Panc1 (cell line): ENCODE measurements around the gene CDC16. TPM values are rescaled to one million over a fixed set of nuclear protein-coding genes. Genes with fewer than 3 reads are reported as not detected.

Source experiments
- ATAC-seq: fragments of 200-7000 bp; cut with Tn5 transposase; 2 replicates; pipeline ENCODE4 v1.9.1; 2020; ENCODE audit warnings: mild to moderate bottlenecking, moderate library complexity
- BruUV-seq: library from RNA; stranded (reverse); fragments of 400-500 nt; replicated peaks from 2 replicates; lab custom pipeline; 2021; lab: Mats Ljungman, UMichigan
- CTCF ChIA-PET: fragments of 300-600 bp; sonication (Branson Sonifier 250); formaldehyde crosslinking; loops from one replicate; lab custom pipeline; 2022; ENCODE audit warnings: antibody characterized with exemption; lab: Charles Lee
- POLR2A ChIA-PET: fragments of 300-600 bp; sonication (Branson Sonifier 250); formaldehyde crosslinking; loops from one replicate; lab custom pipeline; 2022; ENCODE audit warnings: antibody characterized with exemption; lab: Charles Lee
- DNase-seq: peaks from one replicate; pipeline ENCODE4 v3.0.0-alpha.2; 2010; ENCODE audit warnings: low read depth, low spot score
- H3K27ac ChIP-seq: 2 replicates; pipeline ENCODE4 v1.5.1; 2011; ENCODE audit warnings: mild to moderate bottlenecking, low read length, inconsistent platforms
- H3K27me3 ChIP-seq: fragments of 200-500 bp; sonication (Bioruptor generic); 2 replicates; pipeline ENCODE4 v1.6.0; 2014; ENCODE audit warnings: low read length, inconsistent platforms; ENCODE audit not compliant: control insufficient read depth, insufficient read depth
- H3K36me3 ChIP-seq: fragments of 200-500 bp; sonication (Bioruptor generic); 2 replicates; pipeline ENCODE4 v1.5.1; 2014; ENCODE audit warnings: inconsistent platforms, mild to moderate bottlenecking, low read length, moderate library complexity; ENCODE audit not compliant: control insufficient read depth, insufficient read depth
- H3K4me1 ChIP-seq: 2 replicates; pipeline ENCODE4 v1.5.1; 2011; ENCODE audit warnings: inconsistent platforms, mild to moderate bottlenecking, low read length, moderate library complexity; ENCODE audit not compliant: control insufficient read depth, insufficient read depth
- H3K4me3 ChIP-seq, 2 experiments: 2 replicates each; pipeline ENCODE4 v1.5.1; 2011 to 2012; ENCODE audit warnings: low read depth in 2 of 2, low read length in 2 of 2, mild to moderate bottlenecking in 2 of 2, inconsistent platforms in 1 of 2, moderate library complexity in 1 of 2
- H3K9me3 ChIP-seq: fragments of 200-500 bp; sonication (Bioruptor generic); 2 replicates; pipeline ENCODE4 v1.5.1; 2014; ENCODE audit warnings: low read depth, mild to moderate bottlenecking, inconsistent platforms, low read length, moderate library complexity; ENCODE audit not compliant: control insufficient read depth, insufficient read depth
- CTCF ChIP-seq: fragments of 450-650 bp; IDR thresholded peaks from 2 replicates; pipeline ENCODE4 v1.5.1; 2017; ENCODE audit warnings: mild to moderate bottlenecking
- POLR2AphosphoS5 ChIP-seq: IDR thresholded peaks from 2 replicates; pipeline ENCODE4 v1.6.1; 2012; ENCODE audit warnings: mild to moderate bottlenecking, low read depth, low read length, moderate library complexity
- REST ChIP-seq, 2 experiments: IDR thresholded peaks; 2 replicates each; pipeline ENCODE4 v1.6.1; 2011 to 2012; ENCODE audit warnings: low read depth in 2 of 2, control low read depth in 1 of 2, low read length in 1 of 2, mild to moderate bottlenecking in 1 of 2, moderate library complexity in 1 of 2; ENCODE audit not compliant: insufficient read depth in 1 of 2
- SIN3A ChIP-seq: IDR thresholded peaks from 2 replicates; pipeline ENCODE4 v1.6.1; 2012; ENCODE audit warnings: low read depth, mild to moderate bottlenecking, low read length, moderate library complexity, borderline replicate concordance; ENCODE audit not compliant: insufficient read depth
- TCF7L2 ChIP-seq: IDR thresholded peaks from 2 replicates; pipeline ENCODE4 v1.6.1; 2011; ENCODE audit warnings: mild to moderate bottlenecking, low read depth, low read length, inconsistent platforms
- in situ Hi-C: cut with HindIII; loops from 2 replicates; pipeline ENCODE4 v1.10.0; 2016; ENCODE audit warnings: low sequenced_read_pairs, low pct_unique_long_range_greater_than_20kb
- intact Hi-C: fragments of 100-400 bp; cut with micrococcal nuclease; formaldehyde crosslinking; loops from one replicate; pipeline ENCODE4 v1.10.0; 2022; ENCODE audit not compliant: unreplicated experiment
- total RNA-seq: library from RNA; stranded (reverse); gene quantifications from one replicate; pipeline ENCODE4 v1.2.1, GENCODE V29; 2021; ENCODE audit not compliant: unreplicated experiment

CDC16 gene
- total RNA-seq, 1 experiment from 2014 or later = 51.8 TPM

- in situ Hi-C loops (no loop called here), intact Hi-C loops (no loop called here)
- ATAC-seq (no peak), DNase-seq (no peak)
- H3K27me3 ChIP-seq = no peaks in the 10 kb centered on the region
- CTCF ChIA-PET = no interaction called here
- no peak overlapping the region for H3K27ac ChIP-seq
- POLR2A ChIA-PET = no interaction called here
- H3K9me3 ChIP-seq = no peaks in the 10 kb centered on the region
- no peak for TF ChIP-seq TCF7L2
- TF ChIP-seq SIN3A = no peak
- no peak for TF ChIP-seq CTCF
- no peak for TF ChIP-seq POLR2AphosphoS5
- no peak for TF ChIP-seq REST (IDR thresholded peaks at IDR 0.05; ENCODE audit: insufficient read depth in 1 of 2, low read depth in 2 of 2, low read length in 1 of 2)
- no TSS peak for BruUV-seq
- H3K4me1 ChIP-seq = no peaks in the 10 kb centered on the region
- no peaks in the 10 kb centered on the region for H3K36me3 ChIP-seq
- no peak overlapping the region for H3K4me3 ChIP-seq
These were observed 34.2 kb upstream of the CDC16 start for GRCh38 chr13:114200399-114200911.

- no peaks in the 10 kb centered on the region for H3K4me1 ChIP-seq
- no peak overlapping the region for H3K27ac ChIP-seq
- H3K4me3 ChIP-seq = no peak overlapping the region
- DNase-seq = no peak
- intact Hi-C loops (no loop called here), in situ Hi-C loops (no loop called here)
- ChIA-PET CTCF (no interaction called here), POLR2A (no interaction called here)
- BruUV-seq = no TSS peak
- no peaks in the 10 kb centered on the region for H3K9me3 ChIP-seq
- TF ChIP-seq REST (IDR thresholded peaks at IDR 0.05; ENCODE audit: insufficient read depth in 1 of 2, low read depth in 2 of 2, low read length in 1 of 2) = no peak
- H3K36me3 ChIP-seq = no peaks in the 10 kb centered on the region
- ATAC-seq = no peak
- no peaks in the 10 kb centered on the region for H3K27me3 ChIP-seq
These were observed 32.1 kb upstream of the CDC16 start for GRCh38 chr13:114202581-114202980.
